ENCODE data around the gene MDFIC2. TPM values are rescaled to one million over a fixed set of nuclear protein-coding genes. Genes with fewer than 3 reads are reported as not detected.

MDFIC2 gene
- total RNA-seq (not detected), polyA plus RNA-seq (ENCODE audit: insufficient read depth, low read depth, low replicate concordance) (not detected)
- long read RNA-seq, donor 1: 0 reads
- long read RNA-seq, donor 2: 0 reads

GRCh38 chr3:70312336-70312735 is at the start of gene MDFIC2:
Gene MDFIC2, minus strand, starts transcription at chr3:70312638. Its CDS starts 665 bp downstream, at chr3:70311973.
- Histone ChIP-seq H3K4me1 (no peaks in the 10 kb centered on the region), H3K4me3 (no peak within 1 kb of the TSS), H3K9me3 (no peaks in the 10 kb centered on the region), H3K27ac (no peak within 1 kb of the TSS), H3K27me3 (no peaks in the 10 kb centered on the region), H3K36me3 (ENCODE audit: low read depth, missing control alignments) (no peaks in the 10 kb centered on the region)
- intact Hi-C loops (cut with DNase I; ENCODE audit: low total_unique reads): no loop called here
- 70 to 80% methylated on average over 7 of the region's 7 CpGs for WGBS, 2 donors
- no peak for DNase-seq
- no peak for TF ChIP-seq POLR2A (IDR thresholded peaks at IDR 0.05)
- TF ChIP-seq, protein P1, sequence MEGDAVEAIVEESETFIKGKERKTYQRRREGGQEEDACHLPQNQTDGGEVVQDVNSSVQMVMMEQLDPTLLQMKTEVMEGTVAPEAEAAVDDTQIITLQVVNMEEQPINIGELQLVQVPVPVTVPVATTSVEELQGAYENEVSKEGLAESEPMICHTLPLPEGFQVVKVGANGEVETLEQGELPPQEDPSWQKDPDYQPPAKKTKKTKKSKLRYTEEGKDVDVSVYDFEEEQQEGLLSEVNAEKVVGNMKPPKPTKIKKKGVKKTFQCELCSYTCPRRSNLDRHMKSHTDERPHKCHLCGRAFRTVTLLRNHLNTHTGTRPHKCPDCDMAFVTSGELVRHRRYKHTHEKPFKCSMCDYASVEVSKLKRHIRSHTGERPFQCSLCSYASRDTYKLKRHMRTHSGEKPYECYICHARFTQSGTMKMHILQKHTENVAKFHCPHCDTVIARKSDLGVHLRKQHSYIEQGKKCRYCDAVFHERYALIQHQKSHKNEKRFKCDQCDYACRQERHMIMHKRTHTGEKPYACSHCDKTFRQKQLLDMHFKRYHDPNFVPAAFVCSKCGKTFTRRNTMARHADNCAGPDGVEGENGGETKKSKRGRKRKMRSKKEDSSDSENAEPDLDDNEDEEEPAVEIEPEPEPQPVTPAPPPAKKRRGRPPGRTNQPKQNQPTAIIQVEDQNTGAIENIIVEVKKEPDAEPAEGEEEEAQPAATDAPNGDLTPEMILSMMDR (IDR thresholded peaks at IDR 0.05): no peak

DNA sequence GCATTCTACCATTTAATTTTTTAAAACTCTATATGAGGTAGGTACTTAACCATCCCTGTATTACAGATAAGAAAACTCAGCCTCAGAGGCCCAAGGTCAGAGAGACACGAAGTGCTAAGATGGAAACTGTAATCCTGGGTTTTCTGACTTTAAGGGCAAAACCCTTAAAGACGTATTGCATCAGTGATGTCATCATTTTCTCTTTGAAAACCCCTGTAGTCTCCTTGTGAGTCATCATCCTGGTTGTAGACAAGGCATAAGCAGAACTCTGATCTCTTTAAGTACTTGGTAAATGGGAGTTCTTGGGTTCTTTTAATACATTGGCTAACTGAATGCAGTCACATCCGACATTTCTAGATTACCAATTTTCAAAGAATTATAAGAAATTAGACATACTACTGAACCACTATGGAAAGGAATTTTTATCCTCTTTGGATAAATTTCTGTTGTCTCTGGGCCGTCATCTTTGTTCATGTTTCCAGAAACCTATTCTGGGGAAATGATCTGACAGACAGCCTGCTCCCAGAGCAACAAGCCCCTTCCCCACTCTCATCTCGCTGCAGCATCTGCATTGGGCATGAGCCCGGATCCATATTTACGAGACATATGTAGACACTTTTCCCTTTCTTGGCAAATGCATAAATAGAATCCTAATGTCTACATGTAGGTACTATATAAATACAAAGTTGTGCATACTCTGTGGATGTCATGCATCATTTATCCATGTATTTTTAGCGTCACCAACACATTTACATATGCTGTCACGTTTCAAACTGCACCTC is 48.7 kb upstream of the MDFIC2 start:
- 68 to 75% methylated on average over 9 of the region's 9 CpGs for WGBS, 2 donors
- no peak for DNase-seq
- H3K27ac ChIP-seq: no peak overlapping the region
- no peak overlapping the region for H3K4me3 ChIP-seq
- intact Hi-C loops (cut with DNase I; ENCODE audit: low total_unique reads): no loop called here
- H3K27me3 ChIP-seq: no peaks in the 10 kb centered on the region
- H3K9me3 ChIP-seq: no peaks in the 10 kb centered on the region
- TF ChIP-seq POLR2A (IDR thresholded peaks at IDR 0.05): no peak
- TF ChIP-seq, protein P1 (IDR thresholded peaks at IDR 0.05): no peak
- H3K4me1 ChIP-seq: no peaks in the 10 kb centered on the region
- H3K36me3 ChIP-seq (ENCODE audit: low read depth, missing control alignments): no peaks in the 10 kb centered on the region

GRCh38 chr3:70359711-70360110 is 47.3 kb upstream of the MDFIC2 start:
- Histone ChIP-seq H3K36me3 (ENCODE audit: low read depth, missing control alignments) (no peaks in the 10 kb centered on the region), H3K9me3 (no peaks in the 10 kb centered on the region), H3K4me1 (no peaks in the 10 kb centered on the region), H3K27me3 (no peaks in the 10 kb centered on the region), H3K4me3 (no peak overlapping the region), H3K27ac (no peak overlapping the region)
- intact Hi-C loops (cut with DNase I; ENCODE audit: low total_unique reads): no loop called here
- DNase-seq: no peak
- WGBS, 2 donors: 86 to 88% methylated on average over 5 of the region's 5 CpGs
- TF ChIP-seq POLR2A (IDR thresholded peaks at IDR 0.05): no peak
- TF ChIP-seq, protein P1 (IDR thresholded peaks at IDR 0.05): no peak

- Histone ChIP-seq H3K27ac (no peak overlapping the region), H3K27me3 (no peaks in the 10 kb centered on the region), H3K4me1 (no peaks in the 10 kb centered on the region), H3K36me3 (ENCODE audit: low read depth, missing control alignments) (no peaks in the 10 kb centered on the region), H3K4me3 (no peak overlapping the region), H3K9me3 (no peaks in the 10 kb centered on the region)
- TF ChIP-seq POLR2A (IDR thresholded peaks at IDR 0.05): no peak
- TF ChIP-seq, protein P1 (IDR thresholded peaks at IDR 0.05): peak; percentile 41 to 66 (median 48)
- WGBS, 2 donors: 51 to 58% methylated on average over 3 of the region's 3 CpGs
- peak; percentile 22 for DNase-seq
- intact Hi-C loops (cut with DNase I; ENCODE audit: low total_unique reads): no loop called here
These were observed 46.6 kb upstream of the MDFIC2 start for GRCh38 chr3:70358978-70359580.

Data from testis (tissue), 5 donors.